Measurements from ENCODE around the gene PRR33.

Gene PRR33

DNA sequence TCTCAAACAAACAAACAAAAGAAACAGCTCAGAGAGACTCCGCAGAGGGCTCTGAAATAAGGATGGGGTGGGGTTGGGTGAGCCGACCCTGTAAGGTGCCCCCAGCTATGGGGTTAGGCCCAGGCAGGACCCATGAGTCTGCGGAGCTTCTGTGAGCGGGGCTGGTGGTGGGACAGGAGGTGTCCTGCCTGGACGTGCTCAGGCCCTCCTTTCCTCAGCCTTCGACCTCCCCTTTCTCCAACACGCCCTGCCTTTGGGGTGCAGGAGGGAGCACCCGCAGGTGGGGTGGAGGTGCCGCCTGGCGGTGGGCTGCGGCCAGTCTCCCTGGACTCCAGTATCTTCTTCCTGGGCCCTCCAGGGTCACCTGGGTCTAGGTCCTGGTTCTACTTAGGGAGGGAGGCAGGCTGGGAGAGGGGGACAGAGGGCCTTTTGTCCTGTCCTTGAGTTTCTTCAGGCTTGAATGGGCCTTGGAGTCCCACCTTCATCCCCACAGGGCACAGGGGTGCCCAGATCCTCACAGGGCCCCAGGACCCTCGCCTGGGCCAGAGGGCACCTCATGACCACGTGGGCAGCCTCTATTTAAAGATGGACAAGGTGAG is 12.3 kb downstream of the PRR33 start:
- H3K9ac ChIP-seq (ENCODE audit: low read depth, low read length, poor library complexity, severe bottlenecking): no peak overlapping the region
- no peak overlapping the region for H3K4me2 ChIP-seq (ENCODE audit: low read depth, low read length, poor library complexity, severe bottlenecking)
- no peaks in the 10 kb centered on the region for H3F3A ChIP-seq (ENCODE audit: low read depth)
- H3K79me2 ChIP-seq (ENCODE audit: insufficient read depth, low read length): peaks cover 7% of the 10 kb centered on the region; the same call in 1 of the 2 replicates
- H4K20me1 ChIP-seq (ENCODE audit: insufficient read depth, low read length, poor library complexity, severe bottlenecking): peaks cover 4% of the 10 kb centered on the region
- H3K9me3 ChIP-seq (ENCODE audit: insufficient read depth, low read depth, low read length): no peaks in the 10 kb centered on the region
- no peaks in the 10 kb centered on the region for H3K27me3 ChIP-seq (ENCODE audit: insufficient read depth, low read length, poor library complexity, severe bottlenecking)
- peaks cover 8% of the 10 kb centered on the region; the same call in 1 of the 2 replicates for H3K36me3 ChIP-seq (ENCODE audit: insufficient read depth, low read length)
- H3K9me2 ChIP-seq (replicated peaks; ENCODE audit: low read depth, low read length): no peaks in the 10 kb centered on the region
- TF ChIP-seq EZH2phosphoT487 (IDR thresholded peaks at IDR 0.05; ENCODE audit: borderline replicate concordance): no peak
- TF ChIP-seq, protein P1, sequence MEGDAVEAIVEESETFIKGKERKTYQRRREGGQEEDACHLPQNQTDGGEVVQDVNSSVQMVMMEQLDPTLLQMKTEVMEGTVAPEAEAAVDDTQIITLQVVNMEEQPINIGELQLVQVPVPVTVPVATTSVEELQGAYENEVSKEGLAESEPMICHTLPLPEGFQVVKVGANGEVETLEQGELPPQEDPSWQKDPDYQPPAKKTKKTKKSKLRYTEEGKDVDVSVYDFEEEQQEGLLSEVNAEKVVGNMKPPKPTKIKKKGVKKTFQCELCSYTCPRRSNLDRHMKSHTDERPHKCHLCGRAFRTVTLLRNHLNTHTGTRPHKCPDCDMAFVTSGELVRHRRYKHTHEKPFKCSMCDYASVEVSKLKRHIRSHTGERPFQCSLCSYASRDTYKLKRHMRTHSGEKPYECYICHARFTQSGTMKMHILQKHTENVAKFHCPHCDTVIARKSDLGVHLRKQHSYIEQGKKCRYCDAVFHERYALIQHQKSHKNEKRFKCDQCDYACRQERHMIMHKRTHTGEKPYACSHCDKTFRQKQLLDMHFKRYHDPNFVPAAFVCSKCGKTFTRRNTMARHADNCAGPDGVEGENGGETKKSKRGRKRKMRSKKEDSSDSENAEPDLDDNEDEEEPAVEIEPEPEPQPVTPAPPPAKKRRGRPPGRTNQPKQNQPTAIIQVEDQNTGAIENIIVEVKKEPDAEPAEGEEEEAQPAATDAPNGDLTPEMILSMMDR (conservative IDR thresholded peaks at IDR 0.05; ENCODE audit: low read length): no peak
- no peak overlapping the region for H2AFZ ChIP-seq (ENCODE audit: low read length)
- peaks cover 8% of the 10 kb centered on the region for H3K4me1 ChIP-seq (ENCODE audit: insufficient read depth, low read length, poor library complexity, severe bottlenecking)
- no peak overlapping the region for H3K4me3 ChIP-seq (ENCODE audit: low read length, poor library complexity, severe bottlenecking)

- peaks cover 7% of the 10 kb centered on the region; the same call in 1 of the 2 replicates for H3K79me2 ChIP-seq (ENCODE audit: insufficient read depth, low read length)
- no peak overlapping the region for H3K4me2 ChIP-seq (ENCODE audit: low read depth, low read length, poor library complexity, severe bottlenecking)
- no peaks in the 10 kb centered on the region for H3K9me3 ChIP-seq (ENCODE audit: insufficient read depth, low read depth, low read length)
- H2AFZ ChIP-seq (ENCODE audit: low read length): no peak overlapping the region
- H3K27me3 ChIP-seq (ENCODE audit: insufficient read depth, low read length, poor library complexity, severe bottlenecking): no peaks in the 10 kb centered on the region
- H3F3A ChIP-seq (ENCODE audit: low read depth): no peaks in the 10 kb centered on the region
- peaks cover 4% of the 10 kb centered on the region for H4K20me1 ChIP-seq (ENCODE audit: insufficient read depth, low read length, poor library complexity, severe bottlenecking)
- H3K9ac ChIP-seq (ENCODE audit: low read depth, low read length, poor library complexity, severe bottlenecking): no peak overlapping the region
- no peaks in the 10 kb centered on the region for H3K9me2 ChIP-seq (replicated peaks; ENCODE audit: low read depth, low read length)
- no peak overlapping the region for H3K4me3 ChIP-seq (ENCODE audit: low read length, poor library complexity, severe bottlenecking)
- peaks cover 3% of the 10 kb centered on the region; the same call in 1 of the 2 replicates for H3K36me3 ChIP-seq (ENCODE audit: insufficient read depth, low read length)
- H3K4me1 ChIP-seq (ENCODE audit: insufficient read depth, low read length, poor library complexity, severe bottlenecking): peaks cover 8% of the 10 kb centered on the region
- TF ChIP-seq, protein P1 (conservative IDR thresholded peaks at IDR 0.05; ENCODE audit: low read length): no peak
- TF ChIP-seq EZH2phosphoT487 (IDR thresholded peaks at IDR 0.05; ENCODE audit: borderline replicate concordance): no peak
Observed at GRCh38 chr11:1878137-1879031, 13.3 kb downstream of the PRR33 start.

DNA sequence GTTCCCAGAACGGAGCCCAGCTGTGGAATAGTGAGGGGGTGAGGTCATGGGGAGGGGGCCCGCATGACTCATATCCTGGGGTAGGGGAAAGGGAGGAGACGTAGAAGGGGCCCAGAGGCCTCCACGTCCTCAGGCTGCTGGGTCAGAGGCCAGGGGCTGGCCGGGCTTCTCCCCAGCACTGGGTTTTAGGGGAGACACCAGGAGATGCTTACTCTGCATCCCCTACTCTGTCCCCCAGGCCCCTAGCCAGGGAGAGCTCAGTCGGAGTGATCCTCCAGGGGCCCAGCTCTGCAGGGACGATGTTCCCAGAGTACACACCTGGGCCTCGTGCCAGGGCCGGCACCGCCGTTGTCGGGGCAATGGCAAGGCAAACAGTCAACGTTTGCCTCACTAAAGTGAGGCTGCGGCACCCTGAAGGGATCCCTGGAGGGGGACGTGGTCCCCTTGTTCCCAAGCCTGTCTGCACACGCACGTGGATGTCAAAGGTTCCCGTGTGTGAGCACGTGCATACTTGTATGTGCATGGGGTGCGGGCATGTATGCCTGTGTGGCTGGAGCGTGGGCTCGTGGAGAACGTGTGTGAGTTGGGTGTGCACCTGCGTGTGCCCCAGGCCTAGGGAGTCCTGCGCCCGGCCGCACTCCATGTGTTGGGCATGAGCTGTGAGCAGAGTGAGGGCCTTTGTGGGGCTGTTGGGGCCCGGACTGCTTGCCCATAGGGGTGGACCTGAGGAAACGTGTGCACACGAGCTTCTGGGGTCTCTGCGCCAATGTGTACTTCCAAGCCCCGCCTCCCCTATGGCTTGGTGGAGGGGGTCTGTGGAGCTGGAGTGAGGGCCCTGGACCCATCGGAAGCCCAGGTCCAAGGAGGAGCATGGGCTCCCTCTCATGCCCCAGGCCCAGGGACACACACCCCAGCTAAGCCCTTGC is 14.2 kb downstream of the PRR33 start:
- no peaks in the 10 kb centered on the region for H3F3A ChIP-seq (ENCODE audit: low read depth)
- no peak for TF ChIP-seq EZH2phosphoT487 (IDR thresholded peaks at IDR 0.05; ENCODE audit: borderline replicate concordance)
- TF ChIP-seq, protein P1 (conservative IDR thresholded peaks at IDR 0.05; ENCODE audit: low read length): no peak
- H3K36me3 ChIP-seq (ENCODE audit: insufficient read depth, low read length): no peaks in the 10 kb centered on the region
- H3K4me1 ChIP-seq (ENCODE audit: insufficient read depth, low read length, poor library complexity, severe bottlenecking): no peaks in the 10 kb centered on the region
- H3K79me2 ChIP-seq (ENCODE audit: insufficient read depth, low read length): peaks cover 7% of the 10 kb centered on the region; the same call in 1 of the 2 replicates
- no peak overlapping the region for H3K4me3 ChIP-seq (ENCODE audit: low read length, poor library complexity, severe bottlenecking)
- H3K27me3 ChIP-seq (ENCODE audit: insufficient read depth, low read length, poor library complexity, severe bottlenecking): no peaks in the 10 kb centered on the region
- no peak overlapping the region for H3K4me2 ChIP-seq (ENCODE audit: low read depth, low read length, poor library complexity, severe bottlenecking)
- no peak overlapping the region for H2AFZ ChIP-seq (ENCODE audit: low read length)
- H4K20me1 ChIP-seq (ENCODE audit: insufficient read depth, low read length, poor library complexity, severe bottlenecking): peaks cover 4% of the 10 kb centered on the region
- no peaks in the 10 kb centered on the region for H3K9me2 ChIP-seq (replicated peaks; ENCODE audit: low read depth, low read length)
- H3K9me3 ChIP-seq (ENCODE audit: insufficient read depth, low read depth, low read length): no peaks in the 10 kb centered on the region
- H3K9ac ChIP-seq (ENCODE audit: low read depth, low read length, poor library complexity, severe bottlenecking): no peak overlapping the region
